GM11168 (cell line): Measurements from ENCODE around the gene CAMK2A.

Experiments
- in situ Hi-C: fragments of 300-500 bp; cut with MboI; formaldehyde crosslinking; loops from one replicate; pipeline ENCODE4 v1.12.0; 2022; ENCODE audit warnings: low sequenced_read_pairs; ENCODE audit not compliant: unreplicated experiment

CAMK2A gene

DNA sequence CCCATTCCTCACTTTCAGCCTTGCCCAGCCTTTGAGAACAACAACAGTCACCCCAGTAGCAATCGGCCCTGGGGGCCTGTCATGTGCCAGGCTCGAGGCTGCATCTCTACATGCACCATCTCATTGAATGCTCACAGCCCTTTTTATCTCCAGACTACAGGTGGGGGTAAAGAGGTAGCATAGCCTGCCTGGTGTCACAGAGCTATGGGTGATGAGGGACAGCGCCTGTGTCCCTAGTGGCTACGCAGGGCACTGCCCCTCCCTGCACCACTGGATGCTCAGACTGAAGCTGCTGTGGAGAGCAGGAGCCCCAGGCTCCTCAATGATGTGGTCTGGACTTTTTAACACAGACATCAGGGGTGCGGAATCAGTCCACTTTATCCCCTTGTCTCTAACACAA, 2.8 kb downstream of the CAMK2A start:
- in situ Hi-C loops = no loop called here

DNA sequence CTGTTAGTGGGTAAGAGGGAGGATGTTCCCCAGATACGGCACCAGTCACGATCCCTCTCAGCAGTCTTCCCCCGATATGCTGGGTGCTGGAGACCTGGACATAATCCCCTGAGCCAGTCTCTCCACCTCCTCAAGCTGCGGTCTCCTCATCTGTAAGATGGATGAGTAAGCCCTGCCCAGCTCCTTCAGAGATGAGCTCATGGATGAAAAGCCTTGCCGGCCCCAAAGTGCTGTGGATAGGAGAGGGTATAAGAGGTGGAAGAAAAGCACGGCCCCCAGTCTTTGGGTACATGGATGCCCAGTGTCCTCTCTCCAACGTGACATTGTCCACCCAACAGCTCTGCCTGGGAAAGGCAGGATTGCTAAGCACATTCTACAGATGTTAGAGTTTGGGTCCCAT, 4.5 kb downstream of the CAMK2A start:
- in situ Hi-C loops = no loop called here

DNA sequence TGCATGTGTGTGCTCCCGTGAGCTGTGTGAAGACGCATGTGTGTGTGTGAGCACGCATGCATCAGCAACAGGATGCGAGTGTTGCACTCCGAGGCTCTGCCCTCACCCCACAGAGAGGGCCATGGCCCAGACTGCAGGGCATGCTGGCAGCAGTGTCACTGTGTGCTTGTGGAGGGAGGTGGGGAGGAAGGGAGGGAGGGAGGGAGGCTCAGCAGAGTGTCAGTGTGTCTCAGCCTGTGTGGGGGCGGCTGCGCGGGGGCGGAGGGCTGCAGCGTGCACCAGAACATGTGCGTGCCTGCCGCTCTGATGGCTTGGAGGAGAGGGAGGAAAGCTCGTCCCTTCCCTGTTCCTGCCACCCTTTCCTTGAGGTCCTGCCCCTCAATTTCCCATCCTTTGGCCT, 5.3 kb downstream of the CAMK2A start:
- in situ Hi-C loops = no loop called here

GRCh38 chr5:150283904-150284303, 5.7 kb downstream of the CAMK2A start:
- in situ Hi-C loops = no loop called here

- in situ Hi-C loops = no loop called here
Measured at GRCh38 chr5:150281987-150282386, 7.6 kb downstream of the CAMK2A start.

DNA sequence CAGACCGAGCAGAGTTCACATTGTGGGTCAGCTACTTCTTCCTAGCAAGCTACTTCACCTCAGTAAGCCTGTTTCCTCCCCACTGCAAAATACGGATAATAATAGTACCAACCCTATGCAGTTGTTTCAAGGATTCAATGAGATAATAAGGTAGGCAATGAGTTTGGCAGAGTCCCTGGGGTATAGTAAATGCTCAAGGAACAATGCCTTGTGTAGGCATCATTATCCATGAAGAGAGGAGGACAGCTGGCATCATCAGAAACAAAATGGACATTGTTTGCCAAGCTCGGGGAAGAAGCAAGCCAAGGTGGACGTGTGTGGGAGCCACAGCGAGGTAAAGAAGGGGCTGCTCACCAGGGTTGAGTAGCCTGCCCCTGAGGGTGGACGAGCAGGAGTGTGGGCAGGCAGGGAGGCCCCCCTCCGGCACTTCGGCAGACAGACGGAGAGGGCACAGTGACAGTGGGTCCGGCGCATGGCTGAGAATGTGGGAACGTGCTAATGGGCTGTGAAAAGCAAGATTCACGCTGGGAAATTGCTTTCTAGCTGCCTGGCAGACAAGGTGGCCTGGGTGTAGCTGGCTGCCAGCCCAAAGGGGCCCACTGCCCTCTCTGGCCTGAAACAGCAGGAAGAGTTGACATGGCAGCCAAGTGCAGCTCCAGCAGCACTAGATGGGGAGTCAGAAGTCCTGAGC, 10.1 kb downstream of the CAMK2A start:
- in situ Hi-C loops = no loop called here

DNA sequence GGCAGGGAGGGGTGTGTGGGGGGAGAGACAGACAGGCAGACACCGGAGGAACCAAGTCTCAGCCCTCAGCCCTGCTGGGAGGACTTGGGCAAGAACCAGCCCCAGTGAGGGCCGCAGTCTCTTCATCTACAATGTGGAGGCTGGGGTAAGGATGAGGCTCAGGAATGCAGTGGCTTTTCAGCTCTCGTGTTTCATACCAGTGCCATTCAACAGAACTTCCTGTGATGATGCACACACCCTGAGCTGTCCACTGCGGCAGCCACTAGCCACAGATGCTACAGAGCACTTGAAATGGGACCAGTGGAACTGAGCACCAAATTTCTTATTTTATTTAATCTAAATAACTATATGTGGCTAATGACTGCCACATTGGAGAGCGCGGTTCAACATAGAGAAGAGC, 10.7 kb downstream of the CAMK2A start:
- in situ Hi-C loops = no loop called here

DNA sequence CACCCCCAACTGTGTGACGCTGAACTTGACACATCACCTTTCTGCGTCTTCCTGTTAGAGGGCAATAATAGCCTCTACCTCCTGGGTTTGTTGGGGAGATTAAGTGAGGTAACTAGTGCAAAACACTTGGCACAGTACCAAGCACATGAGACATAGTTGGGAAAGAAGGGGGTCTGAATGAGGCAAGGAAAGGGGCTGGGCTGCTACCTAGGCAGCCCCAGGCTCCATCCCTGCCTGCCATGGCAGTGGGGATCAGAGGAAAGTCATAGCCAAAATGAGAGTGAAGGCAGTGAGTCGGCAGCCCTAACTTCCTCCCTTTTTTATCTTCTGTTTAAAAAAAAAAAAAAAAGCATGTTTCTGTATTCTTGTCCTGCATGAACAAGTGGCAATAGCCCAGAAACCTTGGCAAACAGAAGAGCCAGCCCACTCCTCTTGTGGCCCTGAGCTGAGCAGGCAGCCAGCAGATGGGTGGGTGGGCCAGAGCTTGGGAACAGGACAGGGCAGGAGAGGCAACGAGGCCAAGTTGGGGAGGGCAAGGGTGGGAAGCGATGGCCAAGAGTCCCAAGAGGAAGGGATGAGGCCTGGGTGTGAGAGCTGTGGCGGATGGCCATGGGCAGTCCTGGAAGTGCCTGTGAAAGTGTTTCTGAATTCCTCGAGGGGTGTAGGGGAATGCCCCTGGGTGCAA, 11.4 kb downstream of the CAMK2A start:
- in situ Hi-C loops = no loop called here

DNA sequence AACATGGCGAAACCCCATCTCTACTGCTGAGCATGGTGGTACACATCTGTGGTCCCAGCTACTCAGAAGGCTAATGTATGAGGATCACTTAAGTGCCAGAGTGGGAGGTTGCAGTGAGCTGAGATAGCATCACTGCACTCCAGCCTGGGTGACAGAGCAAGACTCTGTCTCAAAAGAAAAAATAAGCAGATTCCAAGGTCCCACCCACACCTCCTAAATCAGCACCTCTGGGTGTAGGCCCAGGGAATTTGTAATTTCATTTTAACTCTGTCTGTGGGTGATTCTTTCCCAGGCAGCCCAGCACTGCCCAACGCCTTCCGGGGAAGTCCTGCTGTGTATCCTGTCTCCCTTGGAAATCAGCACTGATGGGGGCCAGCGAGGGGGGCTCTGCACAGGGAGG, 12.5 kb downstream of the CAMK2A start:
- in situ Hi-C loops = no loop called here

GRCh38 chr5:150274811-150275210, 14.8 kb downstream of the CAMK2A start:
- in situ Hi-C loops = no loop called here

DNA sequence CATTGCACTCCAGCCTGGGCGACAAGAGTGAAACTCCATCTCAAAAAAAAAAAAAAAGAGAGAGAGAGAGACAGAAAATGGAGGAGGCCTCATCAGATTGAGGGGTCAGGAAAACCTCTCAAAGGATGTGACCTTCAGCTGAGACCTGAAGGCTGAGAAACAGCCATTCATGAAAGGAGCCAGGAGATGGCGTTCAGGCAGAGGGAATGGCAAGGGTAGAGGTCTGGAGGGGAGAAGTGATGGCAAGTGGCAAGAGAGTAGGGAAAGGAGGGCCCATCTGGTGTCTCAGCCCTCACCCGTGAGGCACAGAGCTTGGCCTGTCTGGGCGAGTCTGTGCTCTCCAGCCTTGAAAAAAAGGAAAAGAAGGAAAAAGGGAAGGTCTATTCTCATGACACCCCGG, 17.0 kb downstream of the CAMK2A start:
- in situ Hi-C loops = no loop called here

GRCh38 chr5:150271923-150272322, 17.6 kb downstream of the CAMK2A start:
- in situ Hi-C loops = no loop called here

GRCh38 chr5:150271296-150271692, 18.3 kb downstream of the CAMK2A start:
- in situ Hi-C loops = no loop called here

GRCh38 chr5:150270541-150271295, 18.9 kb downstream of the CAMK2A start:
- in situ Hi-C loops = no loop called here

DNA sequence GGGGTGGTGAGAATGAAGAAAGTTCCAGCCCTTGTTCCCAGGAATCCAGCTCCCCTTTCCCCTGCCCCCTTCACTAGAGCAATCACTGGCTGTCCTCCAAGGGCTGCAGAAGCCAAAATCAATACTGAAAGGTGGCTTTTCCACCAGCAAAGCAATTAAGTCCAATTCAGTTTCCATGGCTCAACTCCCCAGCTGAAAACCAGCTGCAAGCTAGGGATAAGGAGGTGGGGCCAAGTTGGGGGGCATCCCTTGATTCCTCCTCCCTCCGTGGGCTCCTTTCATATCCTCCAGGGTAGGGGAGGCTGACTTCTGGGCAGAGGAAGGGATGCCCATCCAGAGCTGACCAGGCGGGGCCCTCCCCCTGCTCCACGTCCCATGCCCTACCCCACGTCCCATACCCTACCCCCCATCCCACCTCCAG, 22.7 kb downstream of the CAMK2A start:
- in situ Hi-C loops = no loop called here

DNA sequence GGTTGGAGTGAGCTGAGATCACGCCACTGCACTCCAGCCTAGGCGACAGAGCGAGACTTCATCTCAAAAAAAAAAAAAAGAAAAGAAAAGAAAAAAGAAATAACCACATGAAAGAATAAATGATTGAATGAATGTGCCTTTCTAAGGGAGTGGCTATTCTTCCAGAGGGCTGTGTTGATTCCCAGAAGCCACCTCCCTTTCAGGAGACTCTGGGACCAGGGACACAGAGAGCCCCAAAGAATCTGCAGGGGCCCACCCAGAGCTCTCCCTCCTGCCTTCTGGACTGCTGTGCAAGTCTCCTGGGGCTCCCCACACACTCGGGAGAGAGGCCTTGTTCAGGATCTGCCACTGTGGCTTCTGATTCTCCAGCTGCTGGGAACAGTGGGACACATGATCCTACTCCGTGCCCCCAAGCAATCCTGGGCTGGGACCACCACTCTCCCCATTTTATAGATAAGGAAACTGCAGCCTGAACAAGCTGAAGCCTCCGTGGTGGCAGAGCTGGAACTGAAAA, 23.6 kb downstream of the CAMK2A start:
- in situ Hi-C loops = no loop called here

GRCh38 chr5:150264667-150265603, 24.6 kb downstream of the CAMK2A start:
- in situ Hi-C loops = no loop called here

DNA sequence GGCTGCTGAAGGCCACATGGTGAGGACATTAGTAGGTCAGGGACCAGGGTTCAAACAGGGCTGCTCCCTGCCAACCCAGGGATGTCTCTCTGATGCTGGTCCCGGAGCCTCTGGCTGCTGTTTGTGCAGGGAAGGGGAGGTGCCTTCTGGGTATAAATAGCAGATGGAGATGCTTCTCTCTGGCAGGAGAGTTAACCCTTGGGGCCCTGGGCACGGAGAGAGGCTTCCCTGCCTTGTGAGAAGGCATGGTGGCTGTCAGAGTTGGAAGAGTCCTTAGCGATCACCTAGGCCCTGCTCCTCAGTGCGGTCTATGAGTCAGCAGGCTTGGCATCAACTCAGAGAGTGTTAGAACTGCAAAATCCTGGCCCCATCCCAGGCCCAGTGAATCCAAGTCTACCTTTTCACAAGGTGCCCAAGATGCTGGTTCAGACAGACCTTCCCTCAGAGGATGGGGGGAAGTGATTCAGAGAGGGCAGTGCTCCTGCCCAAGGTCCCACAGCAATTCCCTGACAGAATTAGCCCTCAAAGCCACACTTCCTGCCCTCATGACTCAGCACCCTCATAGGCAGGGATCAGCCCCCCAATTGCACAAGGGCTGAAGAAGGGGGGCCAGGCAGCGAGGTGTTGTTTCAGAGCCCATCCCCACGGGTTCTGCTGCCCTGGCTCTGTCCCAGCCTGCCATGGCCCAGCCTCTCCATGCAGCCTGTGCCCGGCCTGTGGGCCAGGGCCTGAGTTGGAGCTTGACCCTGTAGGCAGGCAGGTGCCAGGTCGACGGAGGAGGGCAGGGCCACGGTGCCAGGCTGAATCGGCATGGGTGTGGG, 25.6 kb downstream of the CAMK2A start:
- in situ Hi-C loops = no loop called here

GRCh38 chr5:150263375-150263775, 26.2 kb downstream of the CAMK2A start:
- in situ Hi-C loops = no loop called here
